GM12878 (cell line): Measurements from ENCODE around the gene STK16. TPM values are rescaled to one million over a fixed set of nuclear protein-coding genes. Genes with fewer than 3 reads are reported as not detected.

ENCODE experiments used
- ATAC-seq: fragments of 200-7000 bp; cut with Tn5 transposase; 3 replicates; pipeline ENCODE4 v1.9.1; 2020; ENCODE audit warnings: mild to moderate bottlenecking, moderate library complexity
- BruUV-seq: library from RNA; stranded (reverse); fragments of 400-500 nt; replicated peaks from 2 replicates; lab custom pipeline; 2021; lab: Mats Ljungman, UMichigan
- CTCF ChIA-PET: fragments of 300-600 bp; sonication (Branson Sonifier 250); formaldehyde crosslinking; extraction: SDS; loops from one replicate; lab custom pipeline; 2021; ENCODE audit warnings: inconsistent platforms; lab: Yijun Ruan, JAX
- POLR2A ChIA-PET: fragments of 350-600 bp; formaldehyde crosslinking; extraction: SDS; loops from one replicate; lab custom pipeline; 2021; ENCODE audit warnings: inconsistent platforms; lab: Charles Lee
- RAD21 ChIA-PET: fragments of 300-600 bp; sonication (Branson Sonifier 250); formaldehyde crosslinking; loops from one replicate; lab custom pipeline; 2023; ENCODE audit warnings: antibody characterized with exemption; ENCODE audit not compliant: unreplicated experiment; lab: Charles Lee
- SMC1A ChIA-PET: fragments of 300-600 bp; sonication (Branson Sonifier 250); formaldehyde crosslinking; loops from one replicate; lab custom pipeline; 2023; ENCODE audit not compliant: unreplicated experiment, uncharacterized antibody; lab: Charles Lee
- DNase-seq: peaks from one replicate; pipeline ENCODE4 v3.0.0-alpha.2; 2011; ENCODE audit warnings: low read depth, low spot score
- FAIRE-seq: peaks from 3 replicates; lab custom pipeline; 2011; peaks lifted over from hg19 to GRCh38; lab: Jason Lieb, UNC
- H2AFZ ChIP-seq: 2 replicates; pipeline ENCODE4 v1.6.0; 2011; ENCODE audit warnings: low read depth, low read length, control low read depth; ENCODE audit not compliant: control insufficient read depth
- H3K27ac ChIP-seq: 2 replicates; pipeline ENCODE4 v1.5.1; 2011; ENCODE audit warnings: control low read depth; ENCODE audit not compliant: control insufficient read depth, insufficient read depth
- H3K27me3 ChIP-seq, 2 experiments: replicated peaks in 1 of 2; 2 replicates each; pipeline versions ENCODE4 v1.6.0 to v1.6.1; 2011; ENCODE audit warnings: low read length in 1 of 2; ENCODE audit not compliant: control insufficient read depth in 2 of 2, insufficient read depth in 2 of 2
- H3K36me3 ChIP-seq, 2 experiments: 2 replicates each; pipeline ENCODE4 v1.5.1; 2011; ENCODE audit warnings: low read length in 1 of 2; ENCODE audit not compliant: control insufficient read depth in 2 of 2, insufficient read depth in 2 of 2
- H3K4me1 ChIP-seq: 2 replicates; pipeline ENCODE4 v1.6.1; 2011; ENCODE audit warnings: mild to moderate bottlenecking, low read length, moderate library complexity, mixed read lengths; ENCODE audit not compliant: control insufficient read depth, insufficient read depth
- H3K4me2 ChIP-seq: 2 replicates; pipeline ENCODE4 v1.6.0; 2011; ENCODE audit warnings: control low read depth; ENCODE audit not compliant: control insufficient read depth, insufficient read depth
- H3K4me3 ChIP-seq: fragments of 200-600 bp; sonication (generic); 2 replicates; pipeline ENCODE4 v1.5.1; 2016
- H3K79me2 ChIP-seq: 2 replicates; pipeline ENCODE4 v1.6.0; 2011; ENCODE audit warnings: low read length; ENCODE audit not compliant: control insufficient read depth, insufficient read depth
- H3K9ac ChIP-seq: 2 replicates; pipeline ENCODE4 v1.8.0; 2011; ENCODE audit warnings: low read length, control low read depth, mixed read lengths; ENCODE audit not compliant: control insufficient read depth, insufficient read depth
- H3K9me3 ChIP-seq: replicated peaks from 3 replicates; pipeline ENCODE4 v1.5.1; 2011; ENCODE audit warnings: mild to moderate bottlenecking, low read length; ENCODE audit not compliant: control insufficient read depth, insufficient read depth
- H4K20me1 ChIP-seq: 2 replicates; pipeline ENCODE4 v1.6.0; 2011; ENCODE audit not compliant: control insufficient read depth, insufficient read depth
- ATF7 ChIP-seq: fragments of 450-650 bp; IDR thresholded peaks from 2 replicates; pipeline ENCODE4 v1.6.1; 2016; ENCODE audit warnings: low read depth, mild to moderate bottlenecking
- CHD2 ChIP-seq: IDR thresholded peaks from 2 replicates; pipeline ENCODE4 v1.6.1; 2011; ENCODE audit warnings: low read depth, low read length, improper control_type of control experiment, borderline replicate concordance
- ETV6 ChIP-seq, 2 experiments: fragments of 450-650 bp in 1 of 2; IDR thresholded peaks in 1 of 2; conservative IDR thresholded peaks in 1 of 2; 2 replicates each; pipeline ENCODE4 v1.6.1; 2014; ENCODE audit warnings: antibody characterized with exemption in 1 of 2, borderline replicate concordance in 1 of 2, low read depth in 1 of 2, mild to moderate bottlenecking in 1 of 2, moderate library complexity in 1 of 2
- FOS ChIP-seq: IDR thresholded peaks from 3 replicates; pipeline ENCODE4 v1.6.1; 2011; ENCODE audit warnings: borderline replicate concordance; ENCODE audit not compliant: insufficient read length; ENCODE audit errors: extremely low read depth
- FOXM1 ChIP-seq: IDR thresholded peaks from 2 replicates; pipeline ENCODE4 v1.6.1; 2012; ENCODE audit warnings: low read depth, mild to moderate bottlenecking, inconsistent platforms, low read length, moderate library complexity
- KLF5 ChIP-seq: fragments of 450-650 bp; IDR thresholded peaks from 2 replicates; pipeline ENCODE4 v1.6.1; 2014; ENCODE audit warnings: mild to moderate bottlenecking; ENCODE audit not compliant: partially characterized antibody
- RAD21 ChIP-seq: IDR thresholded peaks from 2 replicates; pipeline ENCODE4 v1.6.1; 2011; ENCODE audit warnings: mild to moderate bottlenecking, low read depth, low read length, moderate library complexity; ENCODE audit not compliant: insufficient read depth
- SIN3A ChIP-seq: IDR thresholded peaks from 2 replicates; pipeline ENCODE4 v1.6.1; 2012; ENCODE audit warnings: low read depth, low read length, improper control_type of control experiment
- SPI1 ChIP-seq: IDR thresholded peaks from 2 replicates; pipeline ENCODE4 v1.6.1; 2011; ENCODE audit warnings: low read depth, mild to moderate bottlenecking, low read length, moderate library complexity, borderline replicate concordance; ENCODE audit not compliant: insufficient read depth
- TBL1XR1 ChIP-seq: IDR thresholded peaks from 2 replicates; pipeline ENCODE4 v1.6.1; 2012; ENCODE audit warnings: low read depth, low read length, improper control_type of control experiment
- WRNIP1 ChIP-seq: IDR thresholded peaks from 2 replicates; pipeline ENCODE4 v1.6.1; 2011; ENCODE audit warnings: low read depth, low read length, improper control_type of control experiment, borderline replicate concordance
- ZNF622 ChIP-seq: fragments of 450-650 bp; IDR thresholded peaks from 2 replicates; pipeline ENCODE4 v1.6.1; 2017; ENCODE audit warnings: mild to moderate bottlenecking, inconsistent platforms
- WGBS: methylation state at CpG from one replicate; pipeline ENCODE4 v1.1.6; 2016; ENCODE audit warnings: low lambda C conversion rate; ENCODE audit not compliant: insufficient replicate concordance, insufficient coverage; ENCODE audit errors: missing lambda C conversion rate; 5-methylcytosine and 5-hydroxymethylcytosine counted together
- in situ Hi-C: fragments of 300-500 bp; cut with MboI; formaldehyde crosslinking; loops from 9 replicates; pipeline ENCODE4 v1.14.3; 2018; ENCODE audit warnings: mixed read lengths
- intact Hi-C: fragments of 100-400 bp; cut with micrococcal nuclease; formaldehyde crosslinking; loops from one replicate; pipeline ENCODE4 v1.14.2; 2022; ENCODE audit not compliant: unreplicated experiment
- polyA plus RNA-seq, 11 experiments: library from polyadenylated mRNA; depleted of rRNA in 4 of 11; unstranded in 6 of 11; stranded (reverse) in 5 of 11; fragments of >200 nt; fragmentation: Nextera tagmentation in 4 of 11; fragmentation: Illumina TruSeq in 1 of 11; extraction: Ambion mirVana in 4 of 11; extraction: Trizol in 1 of 11; gene quantifications; 1 replicate in 1 of 11; 2 replicates in 10 of 11; pipeline versions ENCODE4 v1.2.1 to v1.2.3, GENCODE V29; 2011 to 2016; ENCODE audit warnings: inconsistent platforms in 2 of 11, missing spikeins in 2 of 11, low read depth in 1 of 11
- total RNA-seq, 4 experiments: library from RNA; depleted of rRNA in 3 of 4; stranded (reverse); fragments of >200 nt in 3 of 4; fragmentation: Illumina TruSeq in 1 of 4; extraction: Trizol in 1 of 4; gene quantifications; 2 replicates each; pipeline versions ENCODE4 v1.2.1 to v1.2.3, GENCODE V29; 2013 to 2021
- TF ChIP-seq, protein P1 (sequence below): fragments of 450-650 bp; IDR thresholded peaks from 2 replicates; pipeline ENCODE4 v1.6.1; 2016; ENCODE audit warnings: mild to moderate bottlenecking
- TF ChIP-seq, protein P2 (sequence below): IDR thresholded peaks from 2 replicates; pipeline ENCODE4 v1.6.1; 2012; ENCODE audit warnings: low read depth, low read length, improper control_type of control experiment
- TF ChIP-seq, protein P3 (sequence below): fragments of 450-650 bp; IDR thresholded peaks from 2 replicates; pipeline ENCODE4 v1.6.1; 2017; ENCODE audit warnings: borderline replicate concordance
- TF ChIP-seq, protein P4 (sequence below): fragments of 450-650 bp; IDR thresholded peaks from 2 replicates; pipeline ENCODE4 v1.6.1; 2017; ENCODE audit warnings: mild to moderate bottlenecking, low read depth, inconsistent platforms; ENCODE audit not compliant: poor library complexity, severe bottlenecking

The STK16 gene
- total and polyA plus RNA-seq, 10 of the 15 experiments (the other 5 are each of a cell fraction or from before 2014, with no cell fraction given), result 4.3 to 50.1 (median 17.9) TPM

DNA sequence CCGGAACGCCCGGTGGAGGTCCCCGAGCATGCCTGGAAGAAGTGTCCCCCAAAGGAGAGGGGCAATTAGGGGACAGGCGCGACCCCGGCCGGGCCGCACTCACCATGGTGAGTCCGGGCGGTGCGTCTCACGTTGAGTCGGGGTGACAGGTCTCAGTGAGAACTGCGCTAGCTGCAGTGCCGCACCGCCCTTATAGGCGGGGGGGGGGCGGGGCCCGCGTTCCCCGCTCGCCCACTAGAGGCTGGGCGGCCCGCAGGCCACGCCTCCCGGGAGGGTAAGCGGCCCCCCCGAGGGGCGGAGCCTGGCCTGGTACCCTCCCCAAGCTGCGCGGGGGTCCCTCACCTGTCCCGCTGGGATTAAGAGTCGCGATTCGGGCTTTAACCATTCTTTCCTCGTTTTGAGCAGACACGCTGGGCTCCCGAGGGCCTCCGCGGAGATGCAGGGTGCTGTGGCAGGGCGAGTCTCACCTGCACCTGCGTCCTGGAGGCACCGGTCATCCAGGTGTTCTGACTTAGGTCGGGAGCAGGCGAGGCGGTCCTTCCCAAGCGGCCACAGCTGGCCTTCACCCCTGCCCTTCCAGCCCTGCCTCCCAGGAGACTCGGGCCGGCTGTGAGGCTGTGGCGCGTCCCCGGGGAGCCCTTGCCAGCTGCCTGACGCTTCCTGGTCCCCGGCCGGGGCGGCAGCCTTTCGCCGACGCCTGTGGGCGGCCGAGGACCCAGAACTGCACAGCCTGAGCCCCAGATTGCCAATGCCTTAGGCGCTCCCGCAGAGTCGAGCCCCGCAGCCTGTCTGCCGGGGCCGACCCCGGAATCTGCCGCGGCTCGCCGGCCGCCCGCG is 8.7 kb downstream of the STK16 start, which contains the start of gene TUBA4A:
TUBA4A (minus strand) TSS at position 166 of the 837 bp plus-strand sequence; CDS start at position 106, 60 bp downstream.
- H2AFZ ChIP-seq, result peak within 1 kb of the TSS; percentile 92
- no TSS peak for BruUV-seq
- ATAC-seq, result peak; percentile 83
- in situ Hi-C loops (no loop called here), intact Hi-C loops (loop anchor here (1.0 to 2.0 kb wide), 5 partner anchors 25 to 93 kb away; partner anchors contain the start of genes ANKZF1, ATG9A, CNPPD1 and DNAJB2)
- FAIRE-seq, result no peak
- peak within 1 kb of the TSS; percentile 86 for H3K9ac ChIP-seq
- RAD21 ChIA-PET, result interaction anchor here (0.8 to 5.1 kb wide), 12 partner anchors 8 to 134 kb away, joined by 3 to 53 read pairs (median 4); partner anchors contain the start of genes ANKZF1, ATG9A, DNAJB2 and GLB1L
- CTCF ChIA-PET, result interaction anchor here (0.6 to 6.1 kb wide), 15 partner anchors 8 to 356 kb away, joined by 3 to 65 read pairs (median 4); partner anchors contain the start of genes CNPPD1, DNAJB2, GLB1L and NHEJ1
- H3K27me3 ChIP-seq, result no peaks in the 10 kb centered on the region
- H3K4me2 ChIP-seq, result peak within 1 kb of the TSS; percentile 92
- peaks cover 44% of the 10 kb centered on the region for H3K79me2 ChIP-seq
- H3K4me1 ChIP-seq, result peaks cover 22% of the 10 kb centered on the region
- peak within 1 kb of the TSS; percentile 86 for H3K4me3 ChIP-seq
- no peaks in the 10 kb centered on the region for H3K9me3 ChIP-seq
- H4K20me1 ChIP-seq, result 0 out of 2 replicates have a peak, but pooled peaks cover 4% of the 10 kb centered on the region
- SMC1A ChIA-PET, result interaction anchor here (1.0 to 8.6 kb wide), 7 partner anchors 8 to 358 kb away, joined by 3 to 98 read pairs (median 4); partner anchors contain the start of genes ABCB6, DNAJB2, GLB1L and STK16
- POLR2A ChIA-PET, result interaction anchor here (0.6 to 9.0 kb wide), 17 partner anchors 8 to 367 kb away, joined by 3 to 160 read pairs (median 7); partner anchors contain the start of genes ABCB6, ANKZF1, ATG9A and DNAJB2
- 1% methylated on average over 71 of the region's 76 CpGs for WGBS
- peaks cover 9% of the 10 kb centered on the region in 2 experiments for H3K36me3 ChIP-seq
- peak within 1 kb of the TSS; percentile 77 for H3K27ac ChIP-seq
- DNase-seq, result no peak
- TF ChIP-seq RAD21 (no peak), FOS (no peak), ETV6 (conservative IDR thresholded peaks at IDR 0.05 in 1 of 2, IDR thresholded peaks at IDR 0.05 in 1 of 2; ENCODE audit: borderline replicate concordance in 1 of 2, low read depth in 1 of 2) (no peak), TBL1XR1 (no peak), SPI1 (no peak), WRNIP1 (no peak), SIN3A (peak; percentile 13; the same call in 1 of the 2 replicates), FOXM1 (no peak), ATF7 (no peak), ZNF622 (no peak), CHD2 (0 out of 2 replicates have a peak, but pooled peaks have one; percentile 16), KLF5 (peak; percentile 31)
- TF ChIP-seq, protein P1, sequence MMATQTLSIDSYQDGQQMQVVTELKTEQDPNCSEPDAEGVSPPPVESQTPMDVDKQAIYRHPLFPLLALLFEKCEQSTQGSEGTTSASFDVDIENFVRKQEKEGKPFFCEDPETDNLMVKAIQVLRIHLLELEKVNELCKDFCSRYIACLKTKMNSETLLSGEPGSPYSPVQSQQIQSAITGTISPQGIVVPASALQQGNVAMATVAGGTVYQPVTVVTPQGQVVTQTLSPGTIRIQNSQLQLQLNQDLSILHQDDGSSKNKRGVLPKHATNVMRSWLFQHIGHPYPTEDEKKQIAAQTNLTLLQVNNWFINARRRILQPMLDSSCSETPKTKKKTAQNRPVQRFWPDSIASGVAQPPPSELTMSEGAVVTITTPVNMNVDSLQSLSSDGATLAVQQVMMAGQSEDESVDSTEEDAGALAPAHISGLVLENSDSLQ, result peak; percentile 63
- TF ChIP-seq, protein P2, sequence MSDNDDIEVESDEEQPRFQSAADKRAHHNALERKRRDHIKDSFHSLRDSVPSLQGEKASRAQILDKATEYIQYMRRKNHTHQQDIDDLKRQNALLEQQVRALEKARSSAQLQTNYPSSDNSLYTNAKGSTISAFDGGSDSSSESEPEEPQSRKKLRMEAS, result no peak
- TF ChIP-seq, protein P3, sequence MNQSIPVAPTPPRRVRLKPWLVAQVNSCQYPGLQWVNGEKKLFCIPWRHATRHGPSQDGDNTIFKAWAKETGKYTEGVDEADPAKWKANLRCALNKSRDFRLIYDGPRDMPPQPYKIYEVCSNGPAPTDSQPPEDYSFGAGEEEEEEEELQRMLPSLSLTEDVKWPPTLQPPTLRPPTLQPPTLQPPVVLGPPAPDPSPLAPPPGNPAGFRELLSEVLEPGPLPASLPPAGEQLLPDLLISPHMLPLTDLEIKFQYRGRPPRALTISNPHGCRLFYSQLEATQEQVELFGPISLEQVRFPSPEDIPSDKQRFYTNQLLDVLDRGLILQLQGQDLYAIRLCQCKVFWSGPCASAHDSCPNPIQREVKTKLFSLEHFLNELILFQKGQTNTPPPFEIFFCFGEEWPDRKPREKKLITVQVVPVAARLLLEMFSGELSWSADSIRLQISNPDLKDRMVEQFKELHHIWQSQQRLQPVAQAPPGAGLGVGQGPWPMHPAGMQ, result no peak
- TF ChIP-seq, protein P4, sequence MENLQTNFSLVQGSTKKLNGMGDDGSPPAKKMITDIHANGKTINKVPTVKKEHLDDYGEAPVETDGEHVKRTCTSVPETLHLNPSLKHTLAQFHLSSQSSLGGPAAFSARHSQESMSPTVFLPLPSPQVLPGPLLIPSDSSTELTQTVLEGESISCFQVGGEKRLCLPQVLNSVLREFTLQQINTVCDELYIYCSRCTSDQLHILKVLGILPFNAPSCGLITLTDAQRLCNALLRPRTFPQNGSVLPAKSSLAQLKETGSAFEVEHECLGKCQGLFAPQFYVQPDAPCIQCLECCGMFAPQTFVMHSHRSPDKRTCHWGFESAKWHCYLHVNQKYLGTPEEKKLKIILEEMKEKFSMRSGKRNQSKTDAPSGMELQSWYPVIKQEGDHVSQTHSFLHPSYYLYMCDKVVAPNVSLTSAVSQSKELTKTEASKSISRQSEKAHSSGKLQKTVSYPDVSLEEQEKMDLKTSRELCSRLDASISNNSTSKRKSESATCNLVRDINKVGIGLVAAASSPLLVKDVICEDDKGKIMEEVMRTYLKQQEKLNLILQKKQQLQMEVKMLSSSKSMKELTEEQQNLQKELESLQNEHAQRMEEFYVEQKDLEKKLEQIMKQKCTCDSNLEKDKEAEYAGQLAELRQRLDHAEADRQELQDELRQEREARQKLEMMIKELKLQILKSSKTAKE, result no peak
